GM12801 (cell line): ENCODE measurements around the gene CILP.

Source experiments
- CTCF ChIP-seq: IDR thresholded peaks from one replicate; pipeline ENCODE4 v1.5.1; 2011; ENCODE audit warnings: control low read depth; ENCODE audit not compliant: insufficient read length; ENCODE audit errors: extremely low read depth

The CILP gene

DNA sequence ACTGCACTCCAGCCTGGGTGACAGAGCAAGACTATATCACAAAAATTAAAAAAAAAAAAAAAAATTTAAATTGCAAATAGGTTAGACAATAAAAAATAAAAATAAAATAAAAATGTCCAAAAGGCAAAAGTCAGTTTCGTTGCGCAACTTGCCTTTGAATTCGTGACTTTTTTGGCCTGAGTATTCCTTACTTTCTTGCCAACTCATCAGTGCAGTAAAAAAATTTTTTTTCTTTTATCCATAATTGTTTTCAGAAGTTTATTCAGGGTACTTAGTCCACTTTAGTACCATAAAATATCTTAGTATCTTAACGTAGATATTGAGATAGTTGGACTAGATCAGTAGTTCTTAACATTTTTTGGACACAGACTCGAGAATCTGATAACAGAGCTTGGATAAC lies 22.4 kb upstream of the CILP start:
- no peak for TF ChIP-seq CTCF

- no peak for TF ChIP-seq CTCF
These were observed 21.2 kb upstream of the CILP start for GRCh38 chr15:65232520-65232919.

DNA sequence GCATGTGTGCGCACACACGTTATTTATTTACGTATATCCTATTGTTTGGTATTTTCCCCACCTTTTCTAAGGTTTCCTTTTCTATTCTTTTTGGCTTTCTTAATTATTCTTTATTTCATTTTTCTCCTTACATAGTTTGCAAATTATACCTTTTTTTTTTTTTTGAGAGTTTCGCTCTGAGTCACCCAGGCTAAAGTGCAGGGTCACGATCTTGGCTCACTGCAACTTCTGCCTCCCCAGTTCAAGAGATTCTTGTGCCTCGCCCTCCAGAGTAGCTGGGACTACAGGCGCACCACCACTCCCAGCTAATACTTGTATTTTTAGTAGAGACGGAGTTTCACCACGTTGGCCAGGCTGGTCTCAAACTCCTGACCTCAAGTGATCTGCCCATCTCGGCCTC lies 20.0 kb upstream of the CILP start:
- TF ChIP-seq CTCF: no peak

DNA sequence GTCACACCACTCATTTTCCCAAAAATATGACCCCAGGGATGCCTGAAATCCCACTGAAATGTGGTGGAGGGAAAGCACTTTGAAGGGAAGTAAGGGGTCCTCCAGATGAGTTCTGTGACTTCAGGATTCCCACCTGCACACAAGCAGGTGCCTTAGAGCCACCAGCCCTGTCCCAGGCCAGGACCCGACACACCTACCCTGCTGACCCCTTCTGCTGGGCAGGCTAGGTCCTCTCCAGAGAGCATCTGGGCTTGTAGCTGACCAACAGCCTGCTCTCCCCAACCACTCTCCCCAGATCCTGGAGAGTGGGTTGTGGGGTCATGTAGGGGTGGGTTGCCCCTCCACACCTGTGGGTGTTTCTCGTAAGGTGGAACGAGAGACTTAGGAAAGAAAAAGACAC lies 14.9 kb upstream of the CILP start:
- TF ChIP-seq CTCF: no peak

GRCh38 chr15:65223996-65224395 lies 12.7 kb upstream of the CILP start:
- TF ChIP-seq CTCF: no peak

DNA sequence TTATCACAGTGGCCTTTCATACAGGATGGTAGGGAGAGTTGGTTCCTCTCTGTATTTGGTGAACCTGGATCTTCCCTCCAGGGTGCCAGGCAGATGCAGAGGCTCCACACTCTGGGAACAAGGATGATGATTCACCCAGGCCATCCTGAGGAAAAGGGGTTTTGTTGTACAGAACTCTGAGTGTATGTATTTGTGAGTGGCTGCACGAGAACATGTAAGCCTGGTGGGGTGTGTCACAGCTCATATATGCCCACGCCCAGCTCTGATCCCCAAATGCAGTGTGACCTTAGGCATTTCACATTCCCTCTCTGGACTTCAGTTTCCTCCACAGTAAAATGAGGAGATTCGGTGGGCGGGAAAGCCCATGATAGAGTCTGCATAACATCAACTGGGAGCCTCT lies 11.6 kb upstream of the CILP start:
- TF ChIP-seq CTCF: no peak

DNA sequence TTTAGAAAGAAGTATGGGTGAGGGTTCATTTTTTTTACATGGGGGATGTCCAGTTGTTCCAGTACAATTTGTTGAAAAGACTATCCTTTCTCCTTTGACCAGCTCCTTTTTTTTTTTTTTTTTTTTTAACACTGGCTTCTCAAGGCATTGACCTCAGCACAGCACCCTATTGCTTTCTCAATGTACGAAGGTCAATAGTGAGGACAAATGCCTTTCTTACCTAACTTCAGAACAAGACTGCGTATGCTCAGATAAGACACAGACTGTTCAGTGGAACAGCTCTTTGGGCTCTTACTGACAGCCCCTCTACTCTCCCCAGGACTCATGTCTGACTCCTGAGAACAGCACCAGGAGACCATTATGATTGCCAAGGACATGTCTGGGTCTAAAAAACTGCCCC lies 10.4 kb upstream of the CILP start:
- no peak for TF ChIP-seq CTCF

DNA sequence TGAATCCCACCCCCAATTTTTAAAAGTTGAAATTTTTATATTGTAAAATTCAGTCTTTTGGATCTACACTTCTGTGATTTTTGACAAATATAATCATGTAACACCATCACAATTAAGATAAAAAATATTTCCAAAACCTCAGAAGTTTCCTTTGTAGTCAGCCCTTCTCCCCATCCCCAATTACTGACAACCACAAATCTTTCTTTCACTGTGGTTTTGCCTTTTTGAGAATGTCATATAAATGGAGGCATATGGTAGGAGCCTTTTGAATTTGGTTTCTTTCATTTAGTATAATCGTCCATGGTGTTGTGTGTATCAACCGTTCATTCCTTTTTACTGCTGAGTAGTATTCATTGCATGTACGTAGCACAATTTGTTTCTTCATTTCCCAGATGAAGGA lies 7.9 kb upstream of the CILP start:
- no peak for TF ChIP-seq CTCF
